HepG2 (cell line): ENCODE data around the gene CNRIP1.

Experiments
- EP300 ChIP-seq, 3 experiments: sonication (generic) in 1 of 3; formaldehyde crosslinking in 1 of 3; IDR thresholded peaks; 2 replicates each; pipeline versions ENCODE4 v1.5.1 to v1.6.1; 2011 to 2020; ENCODE audit warnings: low read depth in 2 of 3, low read length in 2 of 3, borderline replicate concordance in 1 of 3, improper control_type of control experiment in 1 of 3, mild to moderate bottlenecking in 1 of 3, missing genetic modification reagents in 1 of 3, moderate library complexity in 1 of 3
- FOXK2 ChIP-seq: fragments of 450-650 bp; IDR thresholded peaks from 2 replicates; pipeline ENCODE4 v1.6.1; 2016
- REPIN1 ChIP-seq: sonication (generic); formaldehyde crosslinking; IDR thresholded peaks from 2 replicates; pipeline ENCODE4 v1.8.0; 2022; ENCODE audit warnings: missing genetic modification reagents, low read depth, mild to moderate bottlenecking, borderline replicate concordance
- ZNF552 ChIP-seq: sonication (generic); formaldehyde crosslinking; IDR thresholded peaks from 2 replicates; pipeline ENCODE4 v1.9.0; 2022; ENCODE audit warnings: missing genetic modification reagents, mild to moderate bottlenecking, borderline replicate concordance
- ZNF616 ChIP-seq: sonication (generic); formaldehyde crosslinking; IDR thresholded peaks from 2 replicates; pipeline ENCODE4 v1.5.0; 2020; ENCODE audit warnings: low read depth, mild to moderate bottlenecking, missing genetic modification reagents
- TF ChIP-seq, protein P1 (sequence below): sonication (generic); formaldehyde crosslinking; IDR thresholded peaks from 2 replicates; pipeline ENCODE4 v1.4.0; 2020; ENCODE audit warnings: missing genetic modification reagents, borderline replicate concordance

DNA sequence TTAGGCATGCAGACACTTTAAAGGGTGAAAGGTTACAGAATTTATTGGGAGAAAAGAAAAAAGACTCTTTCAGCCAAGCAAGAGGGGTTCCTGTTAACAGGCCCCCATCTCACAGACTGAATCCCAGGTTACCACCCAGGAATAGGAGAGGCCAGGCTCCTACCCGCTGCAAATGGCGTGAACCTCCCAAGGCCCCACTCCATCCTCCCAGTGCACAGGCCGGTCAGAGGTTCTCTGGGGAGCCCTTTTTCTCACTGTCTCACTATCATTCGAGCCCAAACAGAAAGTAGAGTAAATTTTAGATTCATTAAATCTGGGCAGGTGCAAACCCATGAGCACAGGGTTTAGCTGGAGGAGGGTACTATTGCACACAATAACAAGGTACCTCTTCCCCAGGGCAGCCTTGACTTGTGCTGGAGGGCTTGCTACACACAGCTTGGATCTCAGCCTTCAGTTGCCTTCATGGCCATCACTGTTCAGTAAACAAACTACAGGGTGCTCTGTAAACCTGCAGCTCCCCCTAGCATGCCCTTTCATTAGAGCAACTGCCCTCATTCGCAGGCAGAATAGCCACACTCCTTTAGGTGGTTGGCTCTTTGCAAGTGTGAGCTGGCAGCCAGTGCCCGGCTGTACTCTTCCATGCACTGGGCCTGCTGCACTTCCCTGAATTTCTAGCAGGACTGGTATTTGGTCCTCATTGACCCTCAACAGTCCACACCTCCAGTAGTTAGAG, 38.0 kb upstream of the CNRIP1 start:
- TF ChIP-seq FOXK2 = no peak
- TF ChIP-seq, protein P1, sequence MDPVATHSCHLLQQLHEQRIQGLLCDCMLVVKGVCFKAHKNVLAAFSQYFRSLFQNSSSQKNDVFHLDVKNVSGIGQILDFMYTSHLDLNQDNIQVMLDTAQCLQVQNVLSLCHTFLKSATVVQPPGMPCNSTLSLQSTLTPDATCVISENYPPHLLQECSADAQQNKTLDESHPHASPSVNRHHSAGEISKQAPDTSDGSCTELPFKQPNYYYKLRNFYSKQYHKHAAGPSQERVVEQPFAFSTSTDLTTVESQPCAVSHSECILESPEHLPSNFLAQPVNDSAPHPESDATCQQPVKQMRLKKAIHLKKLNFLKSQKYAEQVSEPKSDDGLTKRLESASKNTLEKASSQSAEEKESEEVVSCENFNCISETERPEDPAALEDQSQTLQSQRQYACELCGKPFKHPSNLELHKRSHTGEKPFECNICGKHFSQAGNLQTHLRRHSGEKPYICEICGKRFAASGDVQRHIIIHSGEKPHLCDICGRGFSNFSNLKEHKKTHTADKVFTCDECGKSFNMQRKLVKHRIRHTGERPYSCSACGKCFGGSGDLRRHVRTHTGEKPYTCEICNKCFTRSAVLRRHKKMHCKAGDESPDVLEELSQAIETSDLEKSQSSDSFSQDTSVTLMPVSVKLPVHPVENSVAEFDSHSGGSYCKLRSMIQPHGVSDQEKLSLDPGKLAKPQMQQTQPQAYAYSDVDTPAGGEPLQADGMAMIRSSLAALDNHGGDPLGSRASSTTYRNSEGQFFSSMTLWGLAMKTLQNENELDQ (CRISPR knock-in tag) = no peak
- TF ChIP-seq EP300 (IDR thresholded peaks at IDR 0.05; ENCODE audit: low read depth in 2 of 2, low read length in 2 of 2) = no peak
- no peak for TF ChIP-seq EP300 (CRISPR knock-in tag; IDR thresholded peaks at IDR 0.05; ENCODE audit: borderline replicate concordance)
- TF ChIP-seq ZNF552 (CRISPR knock-in tag) = no peak
- TF ChIP-seq REPIN1 = no peak
- no peak for TF ChIP-seq ZNF616
